CD4-positive, alpha-beta T cell (primary cell): ENCODE results near the gene KCTD7. TPM values are rescaled to one million over a fixed set of nuclear protein-coding genes. Genes with fewer than 3 reads are reported as not detected.
"Not testable (repeated sequence)": the region's sequence is repeated elsewhere in the genome, so short reads cannot be mapped to it uniquely, and the experiment has no call there.

Source experiments
- ATAC-seq: fragments of 200-7000 bp; cut with Tn5 transposase; one replicate; pipeline ENCODE4 v1.10.0; 2022; ENCODE audit warnings: mild to moderate bottlenecking; ENCODE audit not compliant: poor library complexity
- CTCF ChIA-PET: fragments of 350-600 bp; sonication (Branson Sonifier 250); formaldehyde crosslinking; loops from one replicate; lab custom pipeline; 2021; ENCODE audit warnings: antibody characterized with exemption, inconsistent platforms; lab: Charles Lee
- POLR2A ChIA-PET: fragments of 350-600 bp; sonication (Branson Sonifier 250); formaldehyde crosslinking; loops from one replicate; lab custom pipeline; 2021; ENCODE audit warnings: antibody characterized with exemption, inconsistent platforms; lab: Charles Lee
- DNase-seq, 14 experiments: peaks; one replicate each; pipeline ENCODE4 v3.0.0-alpha.2; 2013 to 2020; ENCODE audit warnings: mixed read lengths in 2 of 14
- H3K27ac ChIP-seq, 2 donors: one replicate each; pipeline versions ENCODE4 v1.5.1 to v1.7.0; 2013; ENCODE audit warnings: low read length in 2 of 2, low read depth in 1 of 2, mild to moderate bottlenecking in 1 of 2
- H3K27me3 ChIP-seq, 2 experiments: 1 replicate in 1 of 2; 2 replicates in 1 of 2; pipeline versions ENCODE4 v1.6.1 to v1.7.0; 2013; ENCODE audit warnings: low read length in 2 of 2, control low read depth in 1 of 2, mild to moderate bottlenecking in 1 of 2, moderate library complexity in 1 of 2; ENCODE audit not compliant: insufficient read depth in 2 of 2, control insufficient read depth in 1 of 2
- H3K36me3 ChIP-seq: one replicate; pipeline ENCODE4 v1.6.1; 2013; ENCODE audit warnings: low read length, control low read depth; ENCODE audit not compliant: insufficient read depth
- H3K4me1 ChIP-seq: one replicate; pipeline ENCODE4 v1.6.1; 2013; ENCODE audit warnings: low read length, control low read depth; ENCODE audit not compliant: insufficient read depth
- H3K4me3 ChIP-seq: one replicate; pipeline ENCODE4 v1.5.1; 2013; ENCODE audit warnings: mild to moderate bottlenecking, low read length, moderate library complexity
- H3K9me3 ChIP-seq, 2 experiments: 1 replicate in 1 of 2; 2 replicates in 1 of 2; pipeline versions ENCODE4 v1.6.1 to v1.7.0; 2013; ENCODE audit warnings: low read length in 2 of 2, mild to moderate bottlenecking in 2 of 2, control low read depth in 1 of 2, moderate library complexity in 1 of 2; ENCODE audit not compliant: control insufficient read depth in 1 of 2, insufficient read depth in 1 of 2
- H3K27ac Mint-ChIP-seq: one replicate; pipeline ENCODE4 v1.8.0; 2020; ENCODE audit warnings: mixed read lengths
- H3K27me3 Mint-ChIP-seq: one replicate; pipeline ENCODE4 v1.8.0; 2021; ENCODE audit warnings: mixed read lengths
- H3K36me3 Mint-ChIP-seq: one replicate; pipeline ENCODE4 v1.8.0; 2021; ENCODE audit warnings: low read depth, mixed read lengths
- H3K4me1 Mint-ChIP-seq: one replicate; pipeline ENCODE4 v1.8.0; 2021; ENCODE audit warnings: low read depth, mixed read lengths
- H3K4me3 Mint-ChIP-seq: one replicate; pipeline ENCODE4 v1.8.0; 2020; ENCODE audit warnings: mild to moderate bottlenecking, mixed read lengths
- H3K9me3 Mint-ChIP-seq: one replicate; pipeline ENCODE4 v1.8.0; 2020; ENCODE audit warnings: mixed read lengths
- intact Hi-C, 2 experiments: fragments of 100-400 bp; cut with DNase I in 1 of 2; cut with micrococcal nuclease in 1 of 2; formaldehyde crosslinking; loops; one replicate each; pipeline versions ENCODE4 v1.15.1 to v1.9.0; 2023 to 2025; cut with DNase I, micrococcal nuclease
- total RNA-seq, 174 experiments: library from RNA in 2 of 174; stranded (reverse) in 2 of 174; gene quantifications; one replicate each; pipeline ENCODE4 v1.2.3 and lab custom pipeline; 2021 to 2026
- TF ChIP-seq, protein P1 (sequence below): fragments of 200-600 bp; IDR thresholded peaks from one replicate; pipeline ENCODE4 v1.8.0; 2022; ENCODE audit warnings: antibody characterized with exemption, mild to moderate bottlenecking

The KCTD7 gene
- total RNA-seq, 2 experiments from 2014 or later: 15.2 TPM

DNA sequence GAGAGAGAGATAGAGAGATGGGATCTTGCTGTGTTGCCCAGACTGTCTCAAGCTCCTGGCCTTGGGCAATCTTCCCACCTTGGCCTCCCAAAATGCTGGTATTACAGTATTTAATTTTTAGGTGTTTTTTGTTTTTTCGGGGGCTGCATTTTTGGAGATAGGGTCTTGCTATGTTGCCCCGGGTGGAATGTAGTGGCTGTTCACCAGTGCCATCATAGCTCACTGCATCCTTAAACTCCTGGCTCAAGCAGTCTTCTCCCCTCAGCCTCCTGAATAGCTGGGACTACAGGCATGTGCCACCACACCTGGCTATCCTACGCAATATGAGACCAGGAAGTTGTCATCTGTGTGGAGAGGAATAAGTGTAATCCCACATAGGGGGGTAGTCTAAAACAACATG lies 42.4 kb downstream of the KCTD7 start:
- POLR2A ChIA-PET: interaction anchor here (1.5 kb wide), 1 partner anchor 10 kb away, joined by 7 read pairs; no protein-coding TSS in a partner anchor

DNA sequence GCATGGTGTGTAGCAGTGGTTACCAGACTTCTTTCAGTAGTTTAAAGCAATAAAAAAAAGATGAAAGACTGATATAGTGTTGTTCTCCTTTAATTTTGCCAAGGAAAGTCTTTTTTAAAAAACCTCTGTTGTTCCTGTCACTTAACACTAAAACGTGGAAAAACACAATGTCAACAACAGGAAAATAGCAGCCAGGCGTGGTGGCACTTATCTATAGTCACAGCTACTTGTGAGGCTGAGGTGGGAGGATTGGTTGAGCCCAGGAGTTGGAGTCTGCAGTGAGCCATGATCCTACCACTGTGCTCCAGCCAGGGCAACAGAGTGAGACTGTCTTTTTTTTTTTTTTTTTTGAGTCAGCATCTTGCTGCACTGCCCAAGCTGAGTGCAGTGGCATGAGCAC lies 42.8 kb downstream of the KCTD7 start:
- H3K4me3 ChIP-seq, H3K36me3 Mint-ChIP-seq, H3K36me3 ChIP-seq, H3K9me3 Mint-ChIP-seq, H3K27me3 Mint-ChIP-seq, H3K27me3 ChIP-seq, CTCF ChIA-PET, H3K4me1 Mint-ChIP-seq, H3K9me3 ChIP-seq, H3K4me3 Mint-ChIP-seq, H3K27ac Mint-ChIP-seq, DNase-seq, H3K4me1 ChIP-seq, ATAC-seq, H3K27ac ChIP-seq: not testable (repeated sequence)
- POLR2A ChIA-PET: interaction anchor here (1.5 kb wide), 1 partner anchor 10 kb away, joined by 7 read pairs; no protein-coding TSS in a partner anchor
- intact Hi-C loops: loop anchor here (2.0 to 5.0 kb wide), 2 partner anchors 34 to 35 kb away; no protein-coding TSS in a partner anchor

More for the DNA sequence above, 42.4 kb downstream of the KCTD7 start:
- Histone ChIP-seq H3K27me3 (no peaks in the 10 kb centered on the region), H3K36me3 (peaks cover 4% of the 10 kb centered on the region), H3K27ac (no peak overlapping the region), H3K4me3 (no peak overlapping the region), H3K4me1 (no peaks in the 10 kb centered on the region), H3K9me3 (no peaks in the 10 kb centered on the region)
- no peaks in the 10 kb centered on the region for H3K4me1 Mint-ChIP-seq
- intact Hi-C loops: loop anchor here (2.0 to 5.0 kb wide), 2 partner anchors 34 kb away; no protein-coding TSS in a partner anchor
- no peaks in the 10 kb centered on the region for H3K9me3 Mint-ChIP-seq
- no peaks in the 10 kb centered on the region for H3K27me3 Mint-ChIP-seq
- no peak overlapping the region for H3K4me3 Mint-ChIP-seq
- peaks cover 6% of the 10 kb centered on the region for H3K36me3 Mint-ChIP-seq
- no peak for ATAC-seq
- H3K27ac Mint-ChIP-seq: no peak overlapping the region
- TF ChIP-seq, protein P1, sequence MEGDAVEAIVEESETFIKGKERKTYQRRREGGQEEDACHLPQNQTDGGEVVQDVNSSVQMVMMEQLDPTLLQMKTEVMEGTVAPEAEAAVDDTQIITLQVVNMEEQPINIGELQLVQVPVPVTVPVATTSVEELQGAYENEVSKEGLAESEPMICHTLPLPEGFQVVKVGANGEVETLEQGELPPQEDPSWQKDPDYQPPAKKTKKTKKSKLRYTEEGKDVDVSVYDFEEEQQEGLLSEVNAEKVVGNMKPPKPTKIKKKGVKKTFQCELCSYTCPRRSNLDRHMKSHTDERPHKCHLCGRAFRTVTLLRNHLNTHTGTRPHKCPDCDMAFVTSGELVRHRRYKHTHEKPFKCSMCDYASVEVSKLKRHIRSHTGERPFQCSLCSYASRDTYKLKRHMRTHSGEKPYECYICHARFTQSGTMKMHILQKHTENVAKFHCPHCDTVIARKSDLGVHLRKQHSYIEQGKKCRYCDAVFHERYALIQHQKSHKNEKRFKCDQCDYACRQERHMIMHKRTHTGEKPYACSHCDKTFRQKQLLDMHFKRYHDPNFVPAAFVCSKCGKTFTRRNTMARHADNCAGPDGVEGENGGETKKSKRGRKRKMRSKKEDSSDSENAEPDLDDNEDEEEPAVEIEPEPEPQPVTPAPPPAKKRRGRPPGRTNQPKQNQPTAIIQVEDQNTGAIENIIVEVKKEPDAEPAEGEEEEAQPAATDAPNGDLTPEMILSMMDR: no peak
- no peak for DNase-seq
- CTCF ChIA-PET: interaction anchor here (0.7 kb wide), 1 partner anchor 12 kb away, joined by 3 read pairs; no protein-coding TSS in a partner anchor

DNA sequence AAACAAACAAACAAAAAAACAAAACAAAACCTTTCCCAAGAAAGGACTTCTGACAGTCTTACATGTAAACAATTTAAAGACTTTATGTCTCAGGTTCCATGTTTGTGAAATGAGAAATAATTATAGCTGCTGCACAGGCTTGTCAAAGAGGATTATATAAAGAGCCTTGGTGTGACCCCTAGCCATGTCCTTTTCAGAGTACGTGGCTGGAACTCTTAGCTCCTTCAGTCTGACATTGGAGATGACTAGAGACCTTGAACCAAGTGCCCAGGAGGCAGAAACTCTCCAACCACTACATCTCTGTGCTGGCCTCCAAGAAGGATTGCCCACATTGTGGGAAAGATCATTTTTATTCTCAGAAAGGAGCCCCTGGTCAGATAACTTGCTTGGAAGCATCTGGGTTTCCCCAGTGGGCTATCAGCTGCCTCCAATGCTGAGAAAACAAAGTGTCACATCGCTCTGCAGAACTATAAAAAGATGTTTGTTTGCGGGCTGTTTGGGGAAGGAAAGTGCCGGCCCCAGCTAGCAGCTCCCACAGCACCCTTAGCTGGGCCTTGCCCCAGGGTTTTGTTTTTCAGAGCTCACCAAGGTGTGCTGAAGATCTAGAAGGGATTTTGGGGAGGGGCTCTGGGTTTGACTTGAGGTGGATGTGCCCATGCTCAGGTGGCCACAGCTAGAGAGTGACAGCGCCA lies 43.9 kb downstream of the KCTD7 start:
- DNase-seq, H3K4me1 Mint-ChIP-seq, H3K9me3 Mint-ChIP-seq, ATAC-seq, H3K4me3 Mint-ChIP-seq, H3K36me3 Mint-ChIP-seq, H3K27me3 ChIP-seq, POLR2A ChIA-PET, H3K27ac Mint-ChIP-seq, H3K4me1 ChIP-seq, H3K9me3 ChIP-seq, H3K4me3 ChIP-seq, CTCF ChIA-PET, H3K36me3 ChIP-seq, H3K27me3 Mint-ChIP-seq, H3K27ac ChIP-seq: not testable (repeated sequence)
- intact Hi-C loops: loop anchor here in 1 of 2 experiments (5.0 kb wide), 1 partner anchor 35 kb away; no protein-coding TSS in a partner anchor

DNA sequence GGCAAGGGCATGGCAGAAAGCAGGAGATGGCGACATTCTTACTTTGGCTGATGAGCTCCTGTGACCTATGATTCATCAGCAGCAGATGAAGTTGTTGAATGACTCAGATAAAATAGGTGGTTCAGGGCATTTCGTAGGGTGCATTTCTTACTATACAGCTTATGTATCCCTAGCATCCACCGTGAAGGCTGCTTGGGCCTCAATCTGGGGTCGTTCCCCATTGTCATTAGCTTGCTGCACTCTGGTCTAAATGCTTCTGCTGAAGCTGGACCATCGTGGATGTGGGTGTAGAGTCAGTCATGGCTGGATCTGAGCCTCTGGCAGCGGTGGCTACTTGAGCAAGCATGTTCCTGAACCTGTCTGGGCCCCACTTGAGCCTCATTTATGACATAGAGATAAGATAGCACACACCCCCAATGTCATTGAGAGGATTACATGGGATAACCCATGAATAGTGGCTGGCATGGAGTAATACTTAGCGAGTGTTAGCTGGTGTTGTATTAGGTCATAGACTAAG lies 44.5 kb downstream of the KCTD7 start:
- not testable (repeated sequence) for ATAC-seq, H3K27ac Mint-ChIP-seq, H3K4me1 ChIP-seq, H3K36me3 Mint-ChIP-seq, H3K4me3 ChIP-seq, DNase-seq, H3K4me1 Mint-ChIP-seq, H3K36me3 ChIP-seq, H3K9me3 Mint-ChIP-seq, H3K27me3 ChIP-seq, H3K27me3 Mint-ChIP-seq, H3K4me3 Mint-ChIP-seq, H3K27ac ChIP-seq, H3K9me3 ChIP-seq
- ChIA-PET POLR2A (interaction anchor here (0.6 kb wide), 1 partner anchor 50 kb away, joined by 3 read pairs; no protein-coding TSS in a partner anchor), CTCF (interaction anchor here (0.7 kb wide), 1 partner anchor 7 kb away, joined by 3 read pairs; no protein-coding TSS in a partner anchor)
- intact Hi-C loops: loop anchor here in 1 of 2 experiments (5.0 kb wide), 1 partner anchor 36 kb away; no protein-coding TSS in a partner anchor
